GM21786 (cell line): ENCODE data around the gene ZCCHC7.
"Not testable (repeated sequence)": the region's sequence is repeated elsewhere in the genome, so short reads cannot be mapped to it uniquely, and the experiment has no call there.

ENCODE experiments used
- ATAC-seq: cut with Tn5 transposase; IDR thresholded peaks from one replicate; pipeline ENCODE4 v1.9.1; 2021; ENCODE audit not compliant: unreplicated experiment

ZCCHC7 gene

GRCh38 chr9:37120843-37121335, 515 bp downstream of the ZCCHC7 start:
- ATAC-seq, result peak; percentile 16

GRCh38 chr9:37121881-37122280, 1.5 kb downstream of the ZCCHC7 start:
- no peak for ATAC-seq

- ATAC-seq, result no peak
These were observed 5.9 kb downstream of the ZCCHC7 start for GRCh38 chr9:37126214-37126788.

- no peak for ATAC-seq
These were observed 6.6 kb downstream of the ZCCHC7 start for GRCh38 chr9:37127018-37127417.

- no peak for ATAC-seq
These were observed 7.7 kb downstream of the ZCCHC7 start for GRCh38 chr9:37128051-37128450.

DNA sequence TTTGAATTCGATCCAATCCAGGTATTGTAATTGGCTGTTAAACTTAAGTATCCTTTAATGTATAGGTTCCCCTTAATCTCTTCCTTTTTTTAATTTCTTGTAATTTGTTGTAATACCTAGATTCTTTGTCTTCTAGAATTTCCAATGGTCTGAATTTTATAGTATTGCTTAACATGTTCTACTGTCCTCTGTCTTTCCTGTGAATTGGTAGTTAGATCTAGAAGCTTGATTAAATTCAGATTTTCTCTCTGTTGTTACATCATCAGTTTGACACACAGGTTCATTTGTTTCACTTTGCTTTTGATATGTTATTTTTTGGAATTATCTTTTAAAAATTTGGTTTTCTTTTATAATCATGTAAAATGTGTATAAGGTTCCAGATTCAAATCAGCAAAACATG, 13.8 kb downstream of the ZCCHC7 start:
- ATAC-seq, result no peak

- no peak for ATAC-seq
These were observed 20.6 kb downstream of the ZCCHC7 start for GRCh38 chr9:37141015-37141414.

- ATAC-seq, result peak; percentile 70
These were observed 24.4 kb downstream of the ZCCHC7 start for GRCh38 chr9:37144762-37145161.

DNA sequence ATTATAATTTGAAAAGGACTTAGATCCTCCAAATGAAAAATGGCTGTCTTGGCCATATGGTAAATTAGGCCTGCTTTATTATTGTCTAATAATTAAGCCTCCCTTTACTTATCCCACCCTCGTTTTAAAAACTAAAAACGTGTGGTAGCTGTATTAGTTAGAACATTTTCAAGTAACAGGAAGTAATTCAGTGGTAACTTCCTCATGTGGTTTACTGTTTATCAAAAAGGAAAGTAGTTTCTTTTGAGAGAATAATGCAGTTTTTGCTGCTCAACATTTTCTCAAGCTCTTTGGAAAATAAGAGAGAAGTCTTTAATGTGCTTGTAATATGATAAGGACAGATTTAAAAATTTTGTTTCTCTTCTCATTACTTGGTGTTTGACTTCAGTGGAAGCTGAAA, 26.0 kb downstream of the ZCCHC7 start:
- ATAC-seq, result peak; percentile 49

- no peak for ATAC-seq
These were observed 27.8 kb downstream of the ZCCHC7 start for GRCh38 chr9:37148181-37148580.

DNA sequence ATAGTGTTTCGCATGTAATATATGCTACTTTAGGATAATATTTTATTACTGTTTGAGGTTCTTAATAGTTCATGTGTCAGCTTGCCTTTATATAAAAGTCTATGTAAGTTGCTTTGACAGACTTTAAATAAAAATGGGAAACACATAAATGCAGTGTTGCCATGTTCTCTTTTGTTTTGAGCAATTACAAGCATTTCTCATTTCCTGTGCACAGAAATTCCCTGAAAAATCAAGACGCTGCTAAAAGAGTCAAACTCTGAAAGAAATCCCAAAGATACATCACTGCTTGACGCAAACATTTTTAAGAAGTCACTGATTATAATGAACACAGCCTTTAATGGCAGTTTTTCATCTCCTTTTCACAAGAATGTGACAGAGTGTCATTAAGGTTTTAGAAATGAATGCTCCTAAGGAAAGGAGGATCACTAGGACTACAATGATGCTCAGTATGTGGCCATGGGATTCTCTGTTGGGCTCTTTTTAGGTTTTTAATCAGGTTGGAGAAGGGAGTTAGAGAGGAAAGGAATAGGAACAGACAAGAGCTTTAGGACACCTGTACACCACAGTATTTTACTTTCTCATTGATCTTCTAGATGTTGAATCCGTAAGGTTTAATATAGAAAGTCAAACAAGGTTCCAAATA, 29.4 kb downstream of the ZCCHC7 start:
- ATAC-seq, result no peak

GRCh38 chr9:37150415-37150814, 30.0 kb downstream of the ZCCHC7 start:
- no peak for ATAC-seq

DNA sequence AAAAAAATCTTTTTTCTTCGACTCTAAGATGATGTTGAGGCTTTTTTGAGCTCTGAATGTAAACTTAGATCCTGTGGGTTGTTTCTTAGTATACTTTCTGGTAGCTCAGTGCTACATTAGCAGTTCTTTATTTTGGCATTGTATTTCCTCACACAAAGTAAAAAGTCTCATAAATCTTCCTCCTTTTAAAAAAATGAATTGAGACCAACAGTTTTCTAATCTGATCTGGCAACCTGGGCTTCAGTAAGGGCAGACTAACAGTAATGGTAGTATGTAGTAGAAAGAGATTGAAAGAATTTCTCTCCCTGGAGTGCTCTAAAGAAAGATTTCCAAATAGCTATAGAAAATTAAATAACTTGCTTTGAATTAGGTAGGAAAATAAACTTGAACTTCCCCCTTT, 31.4 kb downstream of the ZCCHC7 start:
- no peak for ATAC-seq

- ATAC-seq, result no peak
These were observed 32.0 kb downstream of the ZCCHC7 start for GRCh38 chr9:37152365-37152764.

DNA sequence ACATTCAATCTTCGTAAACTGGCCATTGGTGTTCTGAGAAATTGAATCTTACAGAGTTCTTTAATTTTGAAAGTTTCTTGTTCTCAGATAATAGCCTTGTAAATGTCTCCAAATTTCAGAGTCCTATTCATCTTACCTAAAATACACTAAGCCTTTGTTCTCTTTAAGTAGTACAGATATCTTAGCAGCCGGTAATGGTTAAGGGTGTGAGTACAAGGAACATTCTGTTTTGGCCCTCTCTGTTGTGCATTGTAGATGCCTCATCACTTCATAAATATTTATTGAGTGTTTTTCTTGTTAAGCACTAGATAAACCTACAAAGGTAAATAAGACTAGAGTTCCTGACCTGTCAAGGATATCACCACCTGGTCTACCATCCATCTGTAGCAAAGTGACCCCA, 35.2 kb downstream of the ZCCHC7 start:
- no peak for ATAC-seq

DNA sequence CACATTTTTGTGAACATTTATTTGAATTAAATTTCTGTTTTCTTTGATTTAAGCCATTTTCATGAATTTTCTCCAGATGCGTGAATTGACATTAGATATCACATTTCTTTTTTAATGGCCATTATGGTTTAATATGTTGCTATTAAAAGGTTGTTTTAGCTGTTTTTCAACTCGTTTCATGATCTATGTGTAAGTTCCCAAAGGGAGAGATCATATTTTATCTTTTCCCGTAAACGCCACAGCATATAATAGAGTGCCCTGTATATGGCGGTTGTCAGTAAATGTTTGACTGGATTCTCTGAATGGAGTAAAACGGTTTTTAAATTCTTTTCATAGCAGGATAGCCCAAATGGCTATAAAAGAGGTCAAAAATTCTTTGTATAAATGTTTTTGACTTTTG, 35.8 kb downstream of the ZCCHC7 start:
- ATAC-seq, result no peak

DNA sequence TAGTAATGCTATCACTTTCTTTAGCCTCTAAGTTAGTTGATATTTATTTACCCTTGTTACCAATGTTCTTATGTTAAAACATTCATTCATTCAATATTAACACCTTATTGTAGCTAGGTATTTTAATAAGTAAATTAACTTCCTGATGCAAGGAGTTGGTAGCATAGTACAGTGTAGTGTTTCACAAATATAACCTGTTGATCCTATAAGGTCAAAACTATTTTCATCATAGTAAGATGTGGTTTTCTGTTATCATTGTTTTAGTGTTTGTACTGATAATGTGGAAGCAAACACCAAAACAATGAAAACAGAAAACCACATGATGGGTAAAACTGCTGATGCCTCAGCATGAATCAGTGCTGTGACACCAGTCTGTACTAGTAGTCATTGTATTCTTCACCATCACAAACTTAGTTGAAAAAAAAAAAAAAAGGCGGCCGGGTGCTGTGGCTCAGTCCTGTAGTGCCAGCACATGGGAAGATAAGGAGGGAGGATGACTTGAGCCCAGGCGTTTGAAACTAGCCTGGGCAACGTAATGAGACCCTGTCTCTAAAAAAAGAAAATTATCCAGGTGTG, 36.5 kb downstream of the ZCCHC7 start:
- ATAC-seq, result no peak

DNA sequence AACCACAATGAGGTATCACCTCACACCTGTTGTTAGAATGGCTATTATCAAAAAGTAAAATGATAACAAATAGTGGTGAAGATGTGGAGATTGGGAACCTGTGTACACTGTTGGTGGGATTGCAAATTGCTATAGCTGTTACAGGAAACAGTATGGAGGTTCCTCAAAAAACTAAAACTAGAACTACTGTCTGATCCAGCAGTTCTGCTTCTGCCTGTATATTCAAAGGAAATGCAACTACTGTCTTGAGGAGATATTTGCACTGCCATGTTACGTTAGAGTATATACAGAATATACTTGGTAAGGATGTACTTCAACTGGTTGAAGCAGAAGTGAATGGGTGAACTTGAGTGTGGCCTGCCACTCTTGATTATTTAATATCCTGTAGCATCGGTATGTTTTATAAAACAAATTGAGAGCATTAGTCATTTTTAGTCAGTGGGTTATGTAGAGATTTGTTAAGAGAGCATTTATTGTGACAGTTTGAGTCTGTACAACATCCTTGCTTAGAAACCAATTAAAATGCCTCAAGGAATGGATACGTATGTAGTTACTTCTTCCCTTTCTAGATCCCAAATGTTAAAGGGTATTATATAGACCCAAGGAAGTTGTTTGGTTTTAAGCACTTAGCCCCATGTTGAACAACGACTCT, 37.5 kb downstream of the ZCCHC7 start:
- ATAC-seq, result no peak

DNA sequence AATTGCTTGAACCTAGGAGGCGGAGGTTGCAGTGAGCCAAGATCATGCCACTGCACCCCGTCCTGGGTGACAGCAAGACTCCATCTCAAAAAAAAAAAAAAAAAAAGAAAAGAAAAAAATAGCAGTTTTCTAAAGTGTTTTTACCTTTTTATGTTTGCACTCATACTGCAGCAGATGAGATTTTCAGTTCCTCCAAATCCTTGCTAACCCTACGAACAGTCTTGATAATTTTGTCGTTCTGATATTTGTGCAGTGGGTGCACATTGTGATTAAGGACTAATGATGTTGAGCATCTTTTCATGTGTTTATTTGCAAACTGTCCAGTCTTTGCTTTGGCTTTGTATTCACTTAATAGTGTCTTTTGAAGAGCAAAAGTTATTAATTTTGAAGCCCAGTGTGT, 42.9 kb downstream of the ZCCHC7 start:
- ATAC-seq, result no peak

DNA sequence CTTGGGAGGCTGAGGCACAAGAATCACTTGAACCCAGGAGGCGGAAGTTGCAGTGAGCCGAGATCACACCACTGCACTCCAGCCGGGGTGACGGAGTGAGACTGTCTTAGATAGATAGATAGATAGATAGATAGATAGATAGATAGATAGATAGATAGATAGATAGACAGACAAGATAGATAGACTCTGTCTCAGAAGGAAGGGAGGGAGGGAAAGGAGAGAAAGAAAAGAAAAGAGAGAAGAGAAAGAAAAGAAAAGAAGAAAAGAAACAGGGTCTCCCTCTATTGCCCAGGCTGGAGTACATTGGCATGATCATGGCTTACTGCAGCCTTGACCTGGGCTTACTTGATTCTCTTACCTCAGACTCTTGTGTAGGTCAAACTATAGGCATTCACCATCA, 44.0 kb downstream of the ZCCHC7 start:
- ATAC-seq, result not testable (repeated sequence)

GRCh38 chr9:37165644-37166043, 45.3 kb downstream of the ZCCHC7 start:
- no peak for ATAC-seq

DNA sequence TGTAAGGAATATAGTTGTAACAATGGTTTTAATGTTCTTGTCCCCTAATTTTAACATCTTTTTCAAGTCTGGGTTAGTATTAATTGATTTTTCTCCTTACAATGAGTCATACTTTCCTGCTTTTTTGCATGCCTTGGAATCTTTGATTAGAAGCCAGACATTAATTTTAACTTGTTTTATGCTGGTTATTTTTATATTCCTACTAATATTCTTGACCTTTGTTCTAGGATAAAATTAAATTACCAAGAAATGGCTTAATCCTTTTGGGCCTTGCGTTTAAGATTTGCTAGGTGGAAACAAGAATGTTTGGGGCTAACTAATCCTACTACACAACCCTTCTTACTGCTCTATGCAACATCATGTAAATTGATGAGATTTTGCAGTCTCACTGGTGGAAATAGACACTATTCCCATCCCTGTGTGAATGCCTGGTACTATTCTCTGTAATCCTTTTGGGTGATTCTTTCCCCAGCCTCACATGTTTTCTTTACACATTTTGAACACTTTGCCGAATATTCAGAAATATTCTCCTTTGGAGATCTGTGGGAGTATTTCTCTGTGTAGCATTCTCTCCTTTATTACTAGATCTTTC, 47.2 kb downstream of the ZCCHC7 start:
- no peak for ATAC-seq
